ENCODE data around the gene NUMA1. TPM values are rescaled to one million over a fixed set of nuclear protein-coding genes. Genes with fewer than 3 reads are reported as not detected.
A peak's percentile ranks its signal among the peaks of the same experiment; 100 is the strongest.

The NUMA1 gene
- total and polyA plus RNA-seq, 9 of the 15 experiments (the other 6 are each of a cell fraction or from before 2014, with no cell fraction given) = 4.1 to 104 (median 51.2) TPM

DNA sequence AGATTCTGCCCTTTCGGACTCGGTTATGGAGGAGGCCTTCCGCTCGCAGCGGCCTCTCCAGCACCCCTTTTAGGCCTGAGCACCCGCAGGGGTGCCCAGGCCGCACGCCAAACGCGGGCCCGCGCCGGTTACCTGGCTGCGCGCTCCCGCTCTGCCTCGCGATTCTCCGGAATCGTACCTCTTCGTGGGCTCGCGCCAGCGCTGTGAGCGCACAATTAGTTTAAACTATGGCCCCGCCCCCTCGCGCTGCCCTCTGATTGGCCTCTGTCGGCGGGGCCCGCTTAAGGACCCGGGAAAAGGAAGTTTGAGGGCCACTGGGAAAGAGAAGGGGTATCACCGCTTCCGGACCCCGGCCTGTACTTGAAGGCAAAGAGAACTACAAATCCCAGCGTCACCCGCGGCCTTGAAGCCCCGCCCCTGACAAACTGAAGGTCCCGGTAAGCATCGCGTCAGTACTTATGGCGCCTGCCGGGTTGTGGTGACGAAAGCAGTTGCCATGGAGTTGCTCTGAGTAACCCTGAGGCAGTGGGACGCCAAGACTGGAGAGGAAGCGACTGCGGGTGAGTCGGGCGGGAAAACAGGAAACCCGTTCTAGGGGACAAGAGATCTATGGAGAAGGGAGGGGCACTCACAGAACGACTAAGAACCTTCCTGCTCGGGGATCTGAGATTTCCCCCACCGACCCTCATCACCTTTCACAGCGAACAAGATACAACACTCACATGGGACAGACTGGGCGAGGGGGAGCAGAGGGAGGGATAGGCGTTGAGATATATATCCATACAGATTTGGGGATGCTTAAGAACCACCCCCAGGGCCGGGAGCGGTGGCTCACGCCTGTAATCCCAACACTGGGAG is at the start of gene NUMA1, which contains the start of gene LRRC51 (continued):
- TF ChIP-seq, protein P1, sequence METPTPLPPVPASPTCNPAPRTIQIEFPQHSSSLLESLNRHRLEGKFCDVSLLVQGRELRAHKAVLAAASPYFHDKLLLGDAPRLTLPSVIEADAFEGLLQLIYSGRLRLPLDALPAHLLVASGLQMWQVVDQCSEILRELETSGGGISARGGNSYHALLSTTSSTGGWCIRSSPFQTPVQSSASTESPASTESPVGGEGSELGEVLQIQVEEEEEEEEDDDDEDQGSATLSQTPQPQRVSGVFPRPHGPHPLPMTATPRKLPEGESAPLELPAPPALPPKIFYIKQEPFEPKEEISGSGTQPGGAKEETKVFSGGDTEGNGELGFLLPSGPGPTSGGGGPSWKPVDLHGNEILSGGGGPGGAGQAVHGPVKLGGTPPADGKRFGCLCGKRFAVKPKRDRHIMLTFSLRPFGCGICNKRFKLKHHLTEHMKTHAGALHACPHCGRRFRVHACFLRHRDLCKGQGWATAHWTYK (CRISPR knock-in tag; IDR thresholded peaks at IDR 0.05) = no peak
- TF ChIP-seq TAF7 (tag; IDR thresholded peaks at IDR 0.05) = no peak
- TF ChIP-seq ZNF347 (CRISPR knock-in tag; IDR thresholded peaks at IDR 0.05; ENCODE audit: low read depth) = no peak
- TF ChIP-seq, protein P2, sequence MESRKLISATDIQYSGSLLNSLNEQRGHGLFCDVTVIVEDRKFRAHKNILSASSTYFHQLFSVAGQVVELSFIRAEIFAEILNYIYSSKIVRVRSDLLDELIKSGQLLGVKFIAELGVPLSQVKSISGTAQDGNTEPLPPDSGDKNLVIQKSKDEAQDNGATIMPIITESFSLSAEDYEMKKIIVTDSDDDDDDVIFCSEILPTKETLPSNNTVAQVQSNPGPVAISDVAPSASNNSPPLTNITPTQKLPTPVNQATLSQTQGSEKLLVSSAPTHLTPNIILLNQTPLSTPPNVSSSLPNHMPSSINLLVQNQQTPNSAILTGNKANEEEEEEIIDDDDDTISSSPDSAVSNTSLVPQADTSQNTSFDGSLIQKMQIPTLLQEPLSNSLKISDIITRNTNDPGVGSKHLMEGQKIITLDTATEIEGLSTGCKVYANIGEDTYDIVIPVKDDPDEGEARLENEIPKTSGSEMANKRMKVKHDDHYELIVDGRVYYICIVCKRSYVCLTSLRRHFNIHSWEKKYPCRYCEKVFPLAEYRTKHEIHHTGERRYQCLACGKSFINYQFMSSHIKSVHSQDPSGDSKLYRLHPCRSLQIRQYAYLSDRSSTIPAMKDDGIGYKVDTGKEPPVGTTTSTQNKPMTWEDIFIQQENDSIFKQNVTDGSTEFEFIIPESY (CRISPR knock-in tag; IDR thresholded peaks at IDR 0.05) = no peak
- TF ChIP-seq ZBTB1 (CRISPR knock-in tag; IDR thresholded peaks at IDR 0.05; ENCODE audit: borderline replicate concordance, low read depth) = no peak
- TF ChIP-seq ZNF644 (tag; IDR thresholded peaks at IDR 0.05; ENCODE audit: low read depth) = no peak; the same call in 1 of the 2 replicates
- TF ChIP-seq, protein P3, sequence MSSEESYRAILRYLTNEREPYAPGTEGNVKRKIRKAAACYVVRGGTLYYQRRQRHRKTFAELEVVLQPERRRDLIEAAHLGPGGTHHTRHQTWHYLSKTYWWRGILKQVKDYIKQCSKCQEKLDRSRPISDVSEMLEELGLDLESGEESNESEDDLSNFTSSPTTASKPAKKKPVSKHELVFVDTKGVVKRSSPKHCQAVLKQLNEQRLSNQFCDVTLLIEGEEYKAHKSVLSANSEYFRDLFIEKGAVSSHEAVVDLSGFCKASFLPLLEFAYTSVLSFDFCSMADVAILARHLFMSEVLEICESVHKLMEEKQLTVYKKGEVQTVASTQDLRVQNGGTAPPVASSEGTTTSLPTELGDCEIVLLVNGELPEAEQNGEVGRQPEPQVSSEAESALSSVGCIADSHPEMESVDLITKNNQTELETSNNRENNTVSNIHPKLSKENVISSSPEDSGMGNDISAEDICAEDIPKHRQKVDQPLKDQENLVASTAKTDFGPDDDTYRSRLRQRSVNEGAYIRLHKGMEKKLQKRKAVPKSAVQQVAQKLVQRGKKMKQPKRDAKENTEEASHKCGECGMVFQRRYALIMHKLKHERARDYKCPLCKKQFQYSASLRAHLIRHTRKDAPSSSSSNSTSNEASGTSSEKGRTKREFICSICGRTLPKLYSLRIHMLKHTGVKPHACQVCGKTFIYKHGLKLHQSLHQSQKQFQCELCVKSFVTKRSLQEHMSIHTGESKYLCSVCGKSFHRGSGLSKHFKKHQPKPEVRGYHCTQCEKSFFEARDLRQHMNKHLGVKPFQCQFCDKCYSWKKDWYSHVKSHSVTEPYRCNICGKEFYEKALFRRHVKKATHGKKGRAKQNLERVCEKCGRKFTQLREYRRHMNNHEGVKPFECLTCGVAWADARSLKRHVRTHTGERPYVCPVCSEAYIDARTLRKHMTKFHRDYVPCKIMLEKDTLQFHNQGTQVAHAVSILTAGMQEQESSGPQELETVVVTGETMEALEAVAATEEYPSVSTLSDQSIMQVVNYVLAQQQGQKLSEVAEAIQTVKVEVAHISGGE (CRISPR knock-in tag; IDR thresholded peaks at IDR 0.05) = peak in 2 of 3 experiments; percentile 16 to 96; a peak in 2 of 6 replicates
- peak; percentile 96 for TF ChIP-seq RFX5 (IDR thresholded peaks at IDR 0.05; ENCODE audit: low read depth, low read length)
- no peak for TF ChIP-seq ZNF318 (IDR thresholded peaks at IDR 0.05; ENCODE audit: borderline replicate concordance in 1 of 2, low read depth in 1 of 2)
- TF ChIP-seq MCM3 (IDR thresholded peaks at IDR 0.05) = no peak

Data from K562 (cell line).